Measurements from ENCODE around the gene ZNF283.
"Not testable (repeated sequence)": the region's sequence is repeated elsewhere in the genome, so short reads cannot be mapped to it uniquely, and the experiment has no call there.

DNA sequence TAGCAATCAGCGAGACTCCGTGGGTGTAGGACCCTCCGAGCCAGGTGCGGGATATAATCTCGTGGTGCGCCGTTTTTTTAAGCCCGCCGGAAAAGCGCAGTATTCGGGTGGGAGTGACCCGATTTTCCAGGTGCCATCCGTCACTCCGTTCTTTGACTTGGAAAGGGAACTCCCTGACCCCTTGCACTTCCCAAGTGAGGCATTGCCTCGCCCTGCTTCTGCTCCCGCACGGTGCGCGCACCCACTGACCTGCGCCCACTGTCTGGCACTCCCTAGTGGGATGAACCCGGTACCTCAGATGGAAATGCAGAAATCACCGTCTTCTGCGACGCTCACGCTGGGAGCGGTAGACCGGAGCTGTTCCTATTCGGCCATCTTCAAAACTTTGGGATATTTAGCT, 39.8 kb downstream of the ZNF283 start:
- TF ChIP-seq, protein P1, sequence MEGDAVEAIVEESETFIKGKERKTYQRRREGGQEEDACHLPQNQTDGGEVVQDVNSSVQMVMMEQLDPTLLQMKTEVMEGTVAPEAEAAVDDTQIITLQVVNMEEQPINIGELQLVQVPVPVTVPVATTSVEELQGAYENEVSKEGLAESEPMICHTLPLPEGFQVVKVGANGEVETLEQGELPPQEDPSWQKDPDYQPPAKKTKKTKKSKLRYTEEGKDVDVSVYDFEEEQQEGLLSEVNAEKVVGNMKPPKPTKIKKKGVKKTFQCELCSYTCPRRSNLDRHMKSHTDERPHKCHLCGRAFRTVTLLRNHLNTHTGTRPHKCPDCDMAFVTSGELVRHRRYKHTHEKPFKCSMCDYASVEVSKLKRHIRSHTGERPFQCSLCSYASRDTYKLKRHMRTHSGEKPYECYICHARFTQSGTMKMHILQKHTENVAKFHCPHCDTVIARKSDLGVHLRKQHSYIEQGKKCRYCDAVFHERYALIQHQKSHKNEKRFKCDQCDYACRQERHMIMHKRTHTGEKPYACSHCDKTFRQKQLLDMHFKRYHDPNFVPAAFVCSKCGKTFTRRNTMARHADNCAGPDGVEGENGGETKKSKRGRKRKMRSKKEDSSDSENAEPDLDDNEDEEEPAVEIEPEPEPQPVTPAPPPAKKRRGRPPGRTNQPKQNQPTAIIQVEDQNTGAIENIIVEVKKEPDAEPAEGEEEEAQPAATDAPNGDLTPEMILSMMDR (IDR thresholded peaks at IDR 0.05): not testable (repeated sequence)
- not testable (repeated sequence) for TF ChIP-seq POLR2A (IDR thresholded peaks at IDR 0.05)
